HepG2 (cell line): ENCODE measurements around the gene RPS6KA2. TPM values are rescaled to one million over a fixed set of nuclear protein-coding genes. Genes with fewer than 3 reads are reported as not detected.

Experiments used
- HHEX ChIP-seq: IDR thresholded peaks from 2 replicates; pipeline ENCODE4 v1.6.1; 2016; ENCODE audit warnings: control low read depth
- JDP2 ChIP-seq: sonication (generic); formaldehyde crosslinking; IDR thresholded peaks from 2 replicates; pipeline ENCODE4 v1.8.1; 2022; ENCODE audit warnings: missing genetic modification reagents, borderline replicate concordance
- JUND ChIP-seq: sonication (generic); formaldehyde crosslinking; IDR thresholded peaks from 2 replicates; pipeline ENCODE4 v1.8.0; 2022; ENCODE audit warnings: mild to moderate bottlenecking, missing genetic modification reagents
- MEIS2 ChIP-seq: sonication (generic); formaldehyde crosslinking; IDR thresholded peaks from 2 replicates; pipeline ENCODE4 v1.9.0; 2021; ENCODE audit warnings: mild to moderate bottlenecking, missing genetic modification reagents
- MTA1 ChIP-seq: sonication (generic); formaldehyde crosslinking; IDR thresholded peaks from 2 replicates; pipeline ENCODE4 v1.4.0; 2020; ENCODE audit warnings: missing genetic modification reagents, mild to moderate bottlenecking, borderline replicate concordance
- MTF1 ChIP-seq: sonication (generic); formaldehyde crosslinking; IDR thresholded peaks from 2 replicates; pipeline ENCODE4 v1.5.0; 2020; ENCODE audit warnings: missing genetic modification reagents
- NFIB ChIP-seq: sonication (generic); formaldehyde crosslinking; IDR thresholded peaks from 2 replicates; pipeline ENCODE4 v1.9.0; 2021; ENCODE audit warnings: missing genetic modification reagents, mild to moderate bottlenecking, borderline replicate concordance
- PHF5A ChIP-seq: IDR thresholded peaks from one replicate; pipeline ENCODE4 v1.6.1; 2018; ENCODE audit warnings: low read depth, missing genetic modification reagents; ENCODE audit not compliant: unreplicated experiment
- ZKSCAN5 ChIP-seq: sonication (generic); formaldehyde crosslinking; IDR thresholded peaks from 2 replicates; pipeline ENCODE4 v1.5.1; 2020; ENCODE audit warnings: mild to moderate bottlenecking, missing genetic modification reagents
- ZNF24 ChIP-seq: fragments of 450-650 bp; IDR thresholded peaks from 2 replicates; pipeline ENCODE4 v1.6.1; 2017; ENCODE audit warnings: antibody characterized with exemption, mild to moderate bottlenecking
- ZNF274 ChIP-seq: sonication (generic); formaldehyde crosslinking; IDR thresholded peaks from 2 replicates; pipeline ENCODE4 v1.5.1; 2020; ENCODE audit warnings: mild to moderate bottlenecking, missing genetic modification reagents
- ZNF543 ChIP-seq: sonication (generic); formaldehyde crosslinking; IDR thresholded peaks from 2 replicates; pipeline ENCODE4 v1.4.0; 2020; ENCODE audit warnings: mild to moderate bottlenecking, missing genetic modification reagents
- ZSCAN21 ChIP-seq: sonication (generic); formaldehyde crosslinking; IDR thresholded peaks from 2 replicates; pipeline ENCODE4 v1.8.0; 2022; ENCODE audit warnings: mild to moderate bottlenecking, missing genetic modification reagents, moderate library complexity, borderline replicate concordance
- polyA plus RNA-seq, 8 experiments: library from polyadenylated mRNA; depleted of rRNA in 3 of 8; stranded (reverse) in 7 of 8; unstranded in 1 of 8; fragments of >200 nt; fragmentation: Illumina TruSeq in 4 of 8; extraction: Trizol in 4 of 8; gene quantifications; 2 replicates each; pipeline versions ENCODE4 v1.2.1 to v1.2.3, GENCODE V29; 2011 to 2016; ENCODE audit warnings: low read depth in 4 of 8, missing spikeins in 1 of 8, mixed read lengths in 1 of 8; ENCODE audit not compliant: insufficient read depth in 1 of 8
- total RNA-seq, 5 experiments: library from RNA; depleted of rRNA; stranded (reverse); fragments of >200 nt; fragmentation: Illumina TruSeq; extraction: Trizol; gene quantifications; 2 replicates each; pipeline ENCODE4 v1.2.3, GENCODE V29; 2016; ENCODE audit warnings: low read depth in 1 of 5
- TF ChIP-seq, protein P1 (sequence below): sonication (generic); formaldehyde crosslinking; IDR thresholded peaks from 2 replicates; pipeline ENCODE4 v1.5.1; 2020; ENCODE audit warnings: mild to moderate bottlenecking, missing genetic modification reagents, borderline replicate concordance
- TF ChIP-seq, protein P2 (sequence below): sonication (generic); formaldehyde crosslinking; IDR thresholded peaks from 2 replicates; pipeline ENCODE4 v1.8.0; 2022; ENCODE audit warnings: mild to moderate bottlenecking, missing genetic modification reagents, borderline replicate concordance
- TF ChIP-seq, protein P3 (sequence below): IDR thresholded peaks from 2 replicates; pipeline ENCODE4 v1.6.1; 2018; ENCODE audit warnings: missing genetic modification reagents, mild to moderate bottlenecking, missing compliant biosample characterization
- TF ChIP-seq, protein P4 (sequence below): sonication (generic); formaldehyde crosslinking; IDR thresholded peaks from 2 replicates; pipeline ENCODE4 v1.8.0; 2022; ENCODE audit warnings: missing genetic modification reagents, mild to moderate bottlenecking, inconsistent platforms, borderline replicate concordance
- TF ChIP-seq, protein P5 (sequence below): sonication (generic); formaldehyde crosslinking; IDR thresholded peaks from 2 replicates; pipeline ENCODE4 v1.8.1; 2022; ENCODE audit warnings: mild to moderate bottlenecking, missing genetic modification reagents

Gene RPS6KA2
- total and polyA plus RNA-seq, 2 of the 13 experiments (the other 11 are each of a cell fraction or from before 2014, with no cell fraction given) = 0.22 to 0.38 TPM

DNA sequence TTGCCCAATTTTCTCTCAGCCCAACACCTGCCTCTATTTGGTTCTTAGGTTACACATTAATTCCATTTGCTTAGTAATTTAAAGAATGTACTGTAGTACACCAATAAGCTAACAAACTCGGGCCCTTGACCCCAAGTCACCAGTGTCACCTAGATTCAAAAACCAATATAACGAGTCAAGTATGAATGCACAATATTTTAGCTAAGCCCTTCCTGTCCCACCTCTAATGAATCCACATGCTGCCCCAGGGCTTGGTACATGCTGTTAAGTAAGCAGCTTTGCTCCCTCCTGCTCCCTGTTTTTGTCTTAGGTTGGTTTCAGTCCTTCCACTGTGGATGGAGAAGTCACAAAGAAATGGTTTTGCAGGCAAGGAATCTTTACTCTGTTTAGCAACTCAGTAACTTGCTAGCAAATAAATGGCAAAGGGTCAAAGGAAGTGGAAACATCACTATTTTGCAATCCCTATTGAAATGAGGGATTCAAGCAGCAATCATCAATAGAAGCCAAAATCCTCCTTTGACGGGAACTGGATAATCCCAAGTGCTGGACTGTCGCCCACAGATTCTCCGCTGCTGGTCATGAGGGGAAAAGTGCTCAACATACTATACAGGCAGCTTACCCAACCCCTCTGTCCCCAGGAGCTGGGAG, 239.3 kb downstream of the RPS6KA2 start (continued):
- TF ChIP-seq MEIS2 (peak; percentile 29; the same call in 1 of the 2 replicates), PHF5A (peak; percentile 42), MTF1 (CRISPR knock-in tag) (no peak), JDP2 (no peak), HHEX (CRISPR knock-in tag) (peak; percentile 60), ZNF543 (CRISPR knock-in tag) (peak; percentile 59; the same call in 1 of the 2 replicates), ZNF24 (no peak; the same call in 1 of the 2 replicates), MTA1 (CRISPR knock-in tag) (no peak; the same call in 1 of the 2 replicates), ZKSCAN5 (CRISPR knock-in tag) (no peak), ZNF274 (no peak), NFIB (CRISPR knock-in tag) (no peak), ZSCAN21 (0 out of 2 replicates have a peak, but pooled peaks have one; percentile 33), JUND (CRISPR knock-in tag) (no peak; the same call in 1 of the 2 replicates)
- TF ChIP-seq, protein P1, sequence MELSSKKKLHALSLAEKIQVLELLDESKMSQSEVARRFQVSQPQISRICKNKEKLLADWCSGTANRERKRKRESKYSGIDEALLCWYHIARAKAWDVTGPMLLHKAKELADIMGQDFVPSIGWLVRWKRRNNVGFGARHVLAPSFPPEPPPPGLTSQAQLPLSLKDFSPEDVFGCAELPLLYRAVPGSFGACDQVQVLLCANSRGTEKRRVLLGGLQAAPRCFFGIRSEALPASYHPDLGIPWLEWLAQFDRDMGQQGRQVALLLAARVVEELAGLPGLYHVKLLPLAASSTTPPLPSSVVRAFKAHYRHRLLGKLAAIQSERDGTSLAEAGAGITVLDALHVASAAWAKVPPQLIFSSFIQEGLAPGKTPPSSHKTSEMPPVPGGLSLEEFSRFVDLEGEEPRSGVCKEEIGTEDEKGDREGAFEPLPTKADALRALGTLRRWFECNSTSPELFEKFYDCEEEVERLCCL (CRISPR knock-in tag) = no peak
- TF ChIP-seq, protein P2, sequence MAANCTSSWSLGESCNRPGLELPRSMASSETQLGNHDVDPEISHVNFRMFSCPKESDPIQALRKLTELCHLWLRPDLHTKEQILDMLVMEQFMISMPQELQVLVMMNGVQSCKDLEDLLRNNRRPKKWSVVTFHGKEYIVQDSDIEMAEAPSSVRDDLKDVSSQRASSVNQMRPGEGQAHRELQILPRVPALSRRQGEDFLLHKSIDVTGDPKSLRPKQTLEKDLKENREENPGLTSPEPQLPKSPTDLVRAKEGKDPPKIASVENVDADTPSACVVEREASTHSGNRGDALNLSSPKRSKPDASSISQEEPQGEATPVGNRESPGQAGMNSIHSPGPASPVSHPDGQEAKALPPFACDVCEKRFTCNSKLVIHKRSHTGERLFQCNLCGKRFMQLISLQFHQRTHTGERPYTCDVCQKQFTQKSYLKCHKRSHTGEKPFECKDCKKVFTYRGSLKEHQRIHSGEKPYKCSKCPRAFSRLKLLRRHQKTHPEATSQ (CRISPR knock-in tag) = peak; percentile 88; the same call in 1 of the 2 replicates
- TF ChIP-seq, protein P3, sequence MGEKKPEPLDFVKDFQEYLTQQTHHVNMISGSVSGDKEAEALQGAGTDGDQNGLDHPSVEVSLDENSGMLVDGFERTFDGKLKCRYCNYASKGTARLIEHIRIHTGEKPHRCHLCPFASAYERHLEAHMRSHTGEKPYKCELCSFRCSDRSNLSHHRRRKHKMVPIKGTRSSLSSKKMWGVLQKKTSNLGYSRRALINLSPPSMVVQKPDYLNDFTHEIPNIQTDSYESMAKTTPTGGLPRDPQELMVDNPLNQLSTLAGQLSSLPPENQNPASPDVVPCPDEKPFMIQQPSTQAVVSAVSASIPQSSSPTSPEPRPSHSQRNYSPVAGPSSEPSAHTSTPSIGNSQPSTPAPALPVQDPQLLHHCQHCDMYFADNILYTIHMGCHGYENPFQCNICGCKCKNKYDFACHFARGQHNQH (CRISPR knock-in tag) = peak; percentile 84
- TF ChIP-seq, protein P4, sequence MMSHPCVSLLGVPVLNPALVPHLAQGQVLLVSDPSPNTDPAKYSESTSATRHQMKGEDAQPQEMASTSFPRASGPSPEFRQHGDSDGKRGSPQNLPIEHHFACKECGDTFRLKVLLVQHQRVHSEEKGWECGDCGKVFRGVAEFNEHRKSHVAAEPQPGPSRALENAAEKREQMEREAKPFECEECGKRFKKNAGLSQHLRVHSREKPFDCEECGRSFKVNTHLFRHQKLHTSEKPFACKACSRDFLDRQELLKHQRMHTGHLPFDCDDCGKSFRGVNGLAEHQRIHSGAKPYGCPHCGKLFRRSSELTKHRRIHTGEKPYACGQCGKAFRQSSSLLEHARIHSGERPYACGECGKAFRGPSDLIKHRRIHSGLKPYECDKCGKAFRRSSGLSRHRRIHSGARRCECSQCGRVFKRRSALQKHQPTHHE (CRISPR knock-in tag) = peak; percentile 53; the same call in 1 of the 2 replicates
- TF ChIP-seq, protein P5, sequence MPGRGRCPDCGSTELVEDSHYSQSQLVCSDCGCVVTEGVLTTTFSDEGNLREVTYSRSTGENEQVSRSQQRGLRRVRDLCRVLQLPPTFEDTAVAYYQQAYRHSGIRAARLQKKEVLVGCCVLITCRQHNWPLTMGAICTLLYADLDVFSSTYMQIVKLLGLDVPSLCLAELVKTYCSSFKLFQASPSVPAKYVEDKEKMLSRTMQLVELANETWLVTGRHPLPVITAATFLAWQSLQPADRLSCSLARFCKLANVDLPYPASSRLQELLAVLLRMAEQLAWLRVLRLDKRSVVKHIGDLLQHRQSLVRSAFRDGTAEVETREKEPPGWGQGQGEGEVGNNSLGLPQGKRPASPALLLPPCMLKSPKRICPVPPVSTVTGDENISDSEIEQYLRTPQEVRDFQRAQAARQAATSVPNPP (CRISPR knock-in tag) = peak; percentile 72; the same call in 1 of the 2 replicates
